Measurements from ENCODE around the gene RGP1.

RGP1 gene

GRCh38 chr9:35801328-35802128 is 52.4 kb downstream of the RGP1 start:
- H3K4me3 ChIP-seq (ENCODE audit: low read depth, low read length): no peak overlapping the region
- TF ChIP-seq, protein P1, sequence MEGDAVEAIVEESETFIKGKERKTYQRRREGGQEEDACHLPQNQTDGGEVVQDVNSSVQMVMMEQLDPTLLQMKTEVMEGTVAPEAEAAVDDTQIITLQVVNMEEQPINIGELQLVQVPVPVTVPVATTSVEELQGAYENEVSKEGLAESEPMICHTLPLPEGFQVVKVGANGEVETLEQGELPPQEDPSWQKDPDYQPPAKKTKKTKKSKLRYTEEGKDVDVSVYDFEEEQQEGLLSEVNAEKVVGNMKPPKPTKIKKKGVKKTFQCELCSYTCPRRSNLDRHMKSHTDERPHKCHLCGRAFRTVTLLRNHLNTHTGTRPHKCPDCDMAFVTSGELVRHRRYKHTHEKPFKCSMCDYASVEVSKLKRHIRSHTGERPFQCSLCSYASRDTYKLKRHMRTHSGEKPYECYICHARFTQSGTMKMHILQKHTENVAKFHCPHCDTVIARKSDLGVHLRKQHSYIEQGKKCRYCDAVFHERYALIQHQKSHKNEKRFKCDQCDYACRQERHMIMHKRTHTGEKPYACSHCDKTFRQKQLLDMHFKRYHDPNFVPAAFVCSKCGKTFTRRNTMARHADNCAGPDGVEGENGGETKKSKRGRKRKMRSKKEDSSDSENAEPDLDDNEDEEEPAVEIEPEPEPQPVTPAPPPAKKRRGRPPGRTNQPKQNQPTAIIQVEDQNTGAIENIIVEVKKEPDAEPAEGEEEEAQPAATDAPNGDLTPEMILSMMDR (IDR thresholded peaks at IDR 0.05; ENCODE audit: low read depth, low read length): no peak
- H3K9me3 ChIP-seq: no peaks in the 10 kb centered on the region
- no peak for DNase-seq
- peaks cover 14% of the 10 kb centered on the region for H3K4me1 ChIP-seq
- H3K36me3 ChIP-seq: peaks cover under 1% of the 10 kb centered on the region; the same call in 1 of the 2 replicates
- no peaks in the 10 kb centered on the region for H3K27me3 ChIP-seq

DNA sequence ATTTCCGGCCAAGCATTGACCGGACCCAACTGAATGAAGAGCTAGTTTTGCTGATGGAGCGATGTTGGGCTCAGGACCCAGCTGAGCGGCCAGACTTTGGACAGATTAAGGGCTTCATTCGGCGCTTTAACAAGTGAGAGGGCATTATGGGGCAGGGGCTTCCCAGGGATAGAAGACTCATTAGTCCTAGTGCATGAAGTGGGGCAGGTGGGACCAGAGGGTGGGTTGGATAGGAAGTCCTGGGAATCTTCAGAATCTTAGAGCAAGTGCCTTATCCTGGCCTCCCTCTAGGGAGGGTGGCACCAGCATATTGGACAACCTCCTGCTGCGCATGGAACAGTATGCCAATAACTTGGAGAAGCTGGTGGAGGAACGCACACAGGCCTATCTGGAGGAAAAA is 57.0 kb downstream of the RGP1 start:
- H3K9me3 ChIP-seq: no peaks in the 10 kb centered on the region
- no peaks in the 10 kb centered on the region for H3K27me3 ChIP-seq
- H3K4me3 ChIP-seq (ENCODE audit: low read depth, low read length): no peak overlapping the region
- TF ChIP-seq, protein P1 (IDR thresholded peaks at IDR 0.05; ENCODE audit: low read depth, low read length): no peak
- no peaks in the 10 kb centered on the region for H3K4me1 ChIP-seq
- no peak for DNase-seq
- H3K36me3 ChIP-seq: peaks cover 2% of the 10 kb centered on the region; the same call in 1 of the 2 replicates
